Myocyte (in vitro differentiated cells): ENCODE results near the gene FBXL7. TPM values are rescaled to one million over a fixed set of nuclear protein-coding genes. Genes with fewer than 3 reads are reported as not detected.

Experiments used
- DNase-seq: peaks from one replicate; pipeline ENCODE4 v3.0.0-alpha.2; 2012; ENCODE audit warnings: low read depth
- total RNA-seq: library from RNA; depleted of rRNA; stranded (reverse); fragments of >200 nt; gene quantifications from 2 replicates; pipeline ENCODE4 v1.2.3, GENCODE V29; 2014

Gene FBXL7
- total RNA-seq, 1 donor from 2014 or later, result 11.2 TPM

DNA sequence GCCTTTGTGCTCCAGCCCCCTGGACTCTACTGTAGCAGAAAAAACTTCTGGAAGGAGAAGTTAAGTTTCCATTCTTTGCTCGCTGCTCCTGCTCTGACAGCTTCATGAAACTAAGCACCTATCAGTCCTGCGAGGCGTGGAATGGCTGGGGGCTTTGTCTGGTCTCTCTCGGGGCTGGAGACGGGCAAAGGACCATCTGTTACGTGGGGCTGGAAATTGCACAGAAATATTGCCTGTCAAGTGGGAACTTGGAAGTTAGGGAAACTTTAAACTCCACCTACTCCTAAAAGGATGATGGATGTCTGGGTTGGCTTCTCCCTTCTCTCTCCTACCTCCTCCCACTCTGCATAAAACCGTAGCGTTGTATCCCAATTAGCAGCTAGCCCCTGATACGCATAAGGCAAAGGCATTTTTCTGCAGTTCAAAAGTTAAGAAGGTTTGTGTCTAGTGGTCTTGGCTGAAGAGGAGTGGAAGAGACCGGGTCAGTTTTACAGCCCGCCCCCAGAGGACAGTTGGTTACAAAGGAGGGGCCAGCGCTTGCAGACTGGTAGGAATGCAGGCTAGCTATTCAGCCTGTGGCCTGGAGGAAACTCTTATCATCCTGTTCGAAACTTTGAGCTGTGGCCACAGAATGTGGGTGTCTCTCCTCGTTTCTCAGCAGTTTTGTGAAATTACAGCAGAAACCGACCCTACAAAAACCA is 1.3 kb downstream of the FBXL7 start:
- peak; percentile 84 for DNase-seq

DNA sequence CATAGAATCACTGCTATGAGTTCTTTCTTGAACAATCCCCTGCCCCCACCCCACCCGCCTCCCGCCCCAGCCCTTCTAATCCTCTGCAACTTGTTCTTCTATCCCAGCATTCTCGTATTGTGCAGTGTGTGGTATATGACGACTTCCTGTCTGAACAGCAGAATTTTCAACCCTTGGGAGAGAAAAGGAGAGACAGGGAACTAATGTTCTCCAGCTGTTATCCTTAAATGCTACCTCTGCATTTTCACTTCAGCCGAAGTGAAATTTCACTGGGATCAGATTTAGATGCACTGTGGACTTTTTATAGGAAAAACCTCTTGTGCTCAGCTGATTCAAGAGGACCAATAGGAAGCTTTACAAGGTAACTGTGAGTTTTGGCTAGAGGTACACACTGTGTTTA is 2.2 kb downstream of the FBXL7 start:
- peak; percentile 54 for DNase-seq

DNA sequence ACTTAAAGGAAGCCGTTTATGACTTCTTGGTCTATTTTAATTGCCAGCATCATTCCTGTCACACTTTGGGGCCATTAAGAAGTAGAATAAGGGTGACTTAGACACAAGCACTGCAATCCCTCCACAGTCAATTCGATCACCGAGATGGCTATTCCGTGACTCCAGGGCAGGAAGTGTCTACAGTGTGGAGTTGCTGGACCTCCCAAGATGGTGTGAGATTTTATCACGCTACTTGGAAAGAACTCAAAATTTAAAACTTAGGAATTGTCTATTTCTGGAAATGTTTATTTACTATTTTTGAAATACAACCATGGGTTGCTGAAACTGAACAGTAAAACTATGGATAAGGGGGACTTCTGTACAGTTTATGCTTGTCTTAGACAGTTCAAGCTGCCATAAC is 6.2 kb downstream of the FBXL7 start:
- DNase-seq, result no peak

DNA sequence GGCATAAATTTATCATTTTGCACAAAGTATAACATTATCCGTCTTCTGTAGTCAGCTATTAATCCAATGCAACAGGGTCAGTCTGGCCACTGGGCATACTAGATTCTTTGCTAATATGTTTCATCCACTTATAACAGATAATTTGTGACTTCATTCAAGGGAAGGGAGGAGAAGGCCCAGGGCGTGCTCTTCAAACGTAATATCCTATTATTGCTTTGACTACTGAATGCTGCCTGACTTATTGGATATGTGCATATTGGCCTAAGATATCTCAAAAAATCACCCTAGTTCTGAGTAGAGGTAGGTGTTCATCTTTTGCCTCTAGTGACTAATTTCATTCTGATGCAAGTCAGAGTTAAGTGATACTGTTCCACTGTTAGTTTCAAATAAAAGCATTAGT is 6.9 kb downstream of the FBXL7 start:
- DNase-seq, result no peak

DNA sequence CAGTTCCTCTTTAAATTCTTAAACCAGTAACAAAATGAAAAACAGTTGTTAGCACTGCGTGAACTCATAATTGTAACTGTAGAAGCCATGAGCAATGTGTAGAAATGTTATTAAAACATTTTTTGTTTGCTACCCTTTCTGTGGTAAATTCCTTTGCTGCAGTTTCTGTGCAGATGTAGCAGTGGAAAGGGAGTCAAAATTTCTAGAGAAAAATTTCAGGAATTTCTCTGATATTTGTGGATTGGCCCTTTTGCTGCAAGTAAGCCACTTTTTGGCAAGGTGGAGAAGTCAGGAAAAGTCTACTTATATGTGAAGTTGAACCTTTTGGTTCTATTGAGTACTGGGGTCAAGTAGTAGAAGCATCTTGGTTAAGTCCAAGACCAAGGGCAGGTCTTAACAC is 10.1 kb downstream of the FBXL7 start:
- peak; percentile 42 for DNase-seq

DNA sequence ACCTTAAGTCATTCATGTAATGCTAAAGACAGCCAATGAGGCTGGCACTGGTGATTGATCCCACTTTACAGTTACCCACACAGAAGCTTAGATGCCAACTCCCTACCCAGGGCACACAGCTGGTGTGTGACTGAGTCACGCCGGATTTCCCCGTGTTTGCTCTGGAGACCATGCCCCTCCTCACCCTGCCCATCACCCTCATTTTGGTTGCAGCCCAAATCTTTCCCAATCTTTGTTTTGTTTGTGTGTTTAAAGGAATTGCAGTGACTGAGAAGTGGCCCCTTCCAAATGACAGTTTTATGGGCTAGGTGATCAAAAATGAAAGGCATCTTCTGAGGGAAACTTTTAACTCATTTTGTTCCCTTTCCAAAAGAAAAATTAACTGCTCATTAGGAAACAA is 10.9 kb downstream of the FBXL7 start:
- peak; percentile 57 for DNase-seq

DNA sequence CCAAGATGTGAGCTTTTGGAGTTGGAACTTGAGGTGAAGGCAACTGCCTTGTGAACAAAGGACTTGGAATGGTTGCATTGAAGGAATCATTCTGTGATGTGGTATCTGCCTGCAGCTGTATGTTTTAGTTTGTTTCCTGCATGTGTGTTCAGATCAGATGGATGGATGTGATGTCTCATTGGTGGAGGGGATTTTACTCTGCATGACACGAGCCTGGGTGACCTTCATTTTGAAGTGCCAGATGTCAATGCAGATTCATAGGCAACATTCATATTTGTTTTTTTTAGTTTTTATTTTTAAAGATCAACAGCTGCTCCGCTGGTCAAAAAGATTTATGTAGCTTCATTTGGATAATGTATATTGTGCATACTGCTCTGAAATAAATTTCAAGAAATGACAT is 13.5 kb downstream of the FBXL7 start:
- DNase-seq, result no peak

DNA sequence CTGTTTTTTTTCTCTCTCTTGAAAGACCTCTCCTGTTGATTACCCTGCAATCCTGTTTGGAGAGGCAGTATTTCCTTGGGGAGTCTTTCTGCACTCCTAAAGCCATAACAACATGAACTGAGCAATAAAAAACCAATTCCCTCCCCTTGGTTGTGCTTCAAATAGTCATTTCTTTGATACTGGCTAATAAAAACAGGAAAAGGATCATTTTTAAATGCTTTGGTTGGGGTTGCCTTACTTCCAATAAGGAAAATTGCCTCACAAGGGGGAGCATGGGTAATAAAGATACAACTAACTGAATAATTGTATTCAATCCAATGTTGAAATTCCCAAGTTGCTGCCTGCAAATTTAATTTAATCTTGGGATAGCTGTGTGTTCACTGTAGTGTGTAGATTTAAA is 13.9 kb downstream of the FBXL7 start:
- DNase-seq, result no peak

DNA sequence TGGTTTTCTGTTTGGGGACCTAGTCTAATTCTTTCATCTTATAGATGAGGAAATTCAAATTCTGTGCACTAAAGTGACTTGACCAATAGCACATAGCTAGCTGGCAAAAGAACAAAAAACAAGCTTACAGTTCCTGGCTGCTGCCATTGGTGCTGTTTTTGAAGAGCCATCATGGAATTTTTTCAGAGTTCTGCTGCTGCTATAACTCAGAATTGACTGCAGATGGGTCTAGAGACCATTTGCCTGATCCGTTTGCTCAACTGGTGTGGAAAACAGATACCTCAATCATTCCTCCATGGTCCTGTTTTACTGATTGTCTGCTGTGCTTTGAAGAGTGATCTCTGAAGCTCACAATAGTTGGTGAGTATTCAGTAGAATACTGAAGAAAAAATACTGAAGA is 15.2 kb downstream of the FBXL7 start:
- no peak for DNase-seq

DNA sequence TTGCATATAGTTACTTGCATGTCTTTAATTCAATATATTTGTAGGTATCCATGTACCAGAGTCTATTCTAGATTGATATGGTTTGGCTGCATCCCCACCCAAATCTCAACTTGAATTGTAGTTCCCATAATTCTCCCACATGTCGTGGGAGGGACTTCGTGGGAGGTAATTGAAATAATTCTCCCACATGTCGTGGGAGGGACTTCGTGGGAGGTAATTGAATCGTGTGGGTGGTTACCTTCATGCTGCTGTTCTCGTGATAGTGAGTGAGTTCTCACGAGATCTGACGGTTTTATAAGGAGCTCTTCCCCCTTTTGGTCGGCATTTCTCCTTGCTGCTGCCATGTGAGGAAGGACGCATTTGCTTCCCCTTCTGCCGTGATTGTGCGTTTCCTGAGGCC is 16.5 kb downstream of the FBXL7 start:
- no peak for DNase-seq

DNA sequence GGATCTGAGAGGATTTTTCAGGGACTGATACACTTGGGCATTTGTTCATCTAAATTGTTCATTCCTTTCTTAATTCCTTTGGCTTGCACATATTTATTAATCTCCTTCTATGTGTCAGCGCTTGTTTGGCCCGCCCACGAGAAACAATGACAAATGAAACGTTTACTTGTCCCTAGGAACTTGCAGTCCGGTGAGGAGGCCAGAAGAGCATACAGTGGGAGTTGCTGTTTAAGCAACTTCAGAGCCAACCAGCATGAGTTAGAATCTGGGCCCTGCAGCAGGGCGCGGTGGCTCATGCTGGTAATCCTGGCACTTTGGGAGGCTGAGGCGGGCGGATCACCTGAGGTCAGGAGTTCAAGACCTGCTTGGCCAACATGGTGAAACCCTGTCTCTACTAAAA is 18.8 kb downstream of the FBXL7 start:
- DNase-seq, result no peak

DNA sequence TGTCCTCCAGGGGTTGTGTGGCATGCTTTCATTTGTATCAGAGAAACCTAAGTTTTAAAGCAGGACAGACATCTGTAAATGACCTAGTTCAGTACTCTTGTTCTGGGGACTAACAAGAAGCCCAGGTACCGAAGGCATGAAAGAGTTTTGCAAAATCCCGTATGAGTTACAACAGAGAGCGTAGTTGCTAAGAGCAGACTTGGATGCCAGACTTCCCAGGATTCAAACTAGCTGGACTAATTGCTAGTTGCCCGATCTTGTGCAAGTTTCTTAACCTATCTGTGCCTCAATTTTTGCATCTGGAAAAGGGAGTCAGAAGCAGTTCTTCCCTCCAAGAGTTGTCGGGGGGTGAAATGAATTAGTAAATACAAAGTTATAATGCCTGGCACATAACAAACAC is 20.9 kb downstream of the FBXL7 start:
- DNase-seq, result no peak

DNA sequence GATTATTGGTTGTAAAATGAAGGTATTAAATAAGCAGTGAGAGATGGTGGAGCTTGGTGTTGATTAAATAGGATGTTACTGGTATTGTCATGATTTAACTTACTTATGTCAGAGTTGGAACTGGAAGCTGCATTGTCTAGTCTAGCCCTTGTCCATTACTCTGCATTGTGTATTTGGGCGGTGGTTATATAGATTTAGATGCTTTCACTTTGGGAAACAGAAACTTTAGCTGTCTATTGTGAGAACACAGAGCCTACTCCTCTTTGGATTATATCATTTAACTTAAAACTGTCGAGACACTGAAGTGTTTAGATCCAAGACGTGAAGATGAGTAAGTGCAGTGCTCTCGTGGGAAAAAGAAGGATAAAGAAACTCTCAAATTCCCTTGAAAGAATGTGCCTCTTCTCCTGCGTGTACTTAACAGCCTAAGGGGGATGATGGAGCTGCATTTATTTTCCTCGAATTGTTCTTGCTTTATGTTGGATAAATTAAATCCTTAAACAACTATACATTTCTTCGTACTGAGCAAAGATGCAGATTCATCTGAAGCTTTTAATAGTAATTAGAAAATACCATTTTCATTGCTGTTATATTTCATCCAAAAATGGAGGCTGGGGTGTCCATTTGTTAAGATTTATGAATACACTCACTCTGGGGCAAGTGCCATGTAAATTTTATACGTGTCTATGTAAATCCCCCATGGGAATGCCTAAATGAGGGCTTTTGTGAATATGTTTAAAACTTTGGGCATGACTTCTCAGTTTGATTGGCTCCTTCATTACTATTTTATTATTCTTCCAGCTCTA is 21.6 kb downstream of the FBXL7 start:
- DNase-seq, result no peak

DNA sequence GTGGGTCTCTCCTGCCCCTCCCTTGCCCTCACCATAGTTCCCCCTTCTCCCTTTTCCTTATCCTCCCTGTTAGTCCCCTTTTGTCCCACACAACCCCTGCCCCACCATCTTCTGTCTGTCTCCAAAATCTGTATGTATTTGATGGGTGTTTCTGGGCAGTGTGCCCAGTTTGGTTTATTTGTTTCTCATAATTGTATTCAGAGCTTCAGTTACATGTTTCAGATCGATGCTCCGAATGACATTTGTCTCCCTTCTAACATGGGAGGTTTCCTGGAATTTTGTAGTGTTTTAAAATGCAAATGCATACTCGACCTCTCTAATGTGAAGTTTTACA is 22.2 kb downstream of the FBXL7 start:
- no peak for DNase-seq

DNA sequence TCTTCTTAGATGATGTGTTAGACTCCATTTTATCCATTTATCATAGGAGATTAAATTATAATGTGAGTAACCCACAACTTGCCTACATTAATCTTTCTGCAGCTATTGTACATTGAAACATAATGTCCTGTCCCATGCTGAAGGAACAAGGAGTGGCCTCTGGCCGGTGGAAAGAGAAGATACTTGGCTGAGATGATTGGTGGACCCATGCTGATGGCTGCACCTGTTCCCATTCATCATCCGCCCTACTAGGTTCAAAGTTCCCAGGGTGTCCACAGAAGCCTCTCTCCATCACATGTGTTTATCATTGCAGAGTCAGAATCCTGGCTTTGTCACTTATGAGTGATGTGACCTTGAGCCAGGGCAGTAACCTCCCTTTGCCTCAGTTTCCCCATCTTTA is 24.7 kb downstream of the FBXL7 start:
- peak; percentile 33 for DNase-seq

DNA sequence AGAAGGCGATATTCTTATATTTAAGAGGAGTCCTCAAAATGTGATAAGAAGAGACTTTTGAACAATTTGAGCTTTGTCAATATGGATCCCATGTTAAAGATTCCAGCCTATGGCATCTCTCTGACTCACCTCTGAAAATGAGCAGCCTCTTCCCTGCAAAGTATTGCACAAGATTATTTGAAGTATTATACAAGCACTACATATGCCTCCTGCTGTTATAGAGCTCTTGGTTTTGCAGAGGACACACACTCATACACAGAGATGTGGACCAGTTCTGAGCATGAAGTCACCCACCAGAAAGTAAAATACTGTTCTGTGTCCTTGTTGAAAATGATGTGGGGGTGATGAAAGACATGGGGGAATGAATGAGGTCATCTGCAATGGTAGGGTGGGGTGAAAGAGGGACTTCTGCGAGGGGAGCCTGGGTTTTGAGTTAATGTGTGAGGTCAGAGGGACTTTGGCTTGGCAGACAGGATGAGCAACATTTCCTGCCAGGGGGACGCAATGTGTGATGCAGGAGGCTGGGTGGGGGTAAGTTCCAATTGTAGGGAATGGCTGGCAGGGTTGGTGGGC is 25.8 kb downstream of the FBXL7 start:
- DNase-seq, result no peak

DNA sequence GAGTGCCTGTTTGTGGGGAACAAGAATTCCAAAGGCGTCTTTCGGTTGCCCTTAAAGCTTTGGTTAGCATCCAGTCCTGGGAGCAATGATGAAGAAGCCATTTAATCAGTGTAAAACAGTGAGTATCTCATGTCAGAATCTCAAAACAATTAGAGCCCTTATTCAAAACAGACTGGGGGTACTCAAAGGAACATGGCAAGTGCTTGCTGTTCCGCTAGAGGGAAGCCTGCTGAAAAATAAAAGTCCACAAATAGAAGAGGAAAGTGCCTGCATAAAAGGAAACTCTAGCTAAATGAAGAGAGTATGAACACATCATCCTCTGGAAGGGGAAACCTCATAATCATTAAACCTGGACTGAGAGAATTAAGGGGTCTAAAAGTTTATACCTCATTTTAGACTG is 26.4 kb downstream of the FBXL7 start:
- no peak for DNase-seq

DNA sequence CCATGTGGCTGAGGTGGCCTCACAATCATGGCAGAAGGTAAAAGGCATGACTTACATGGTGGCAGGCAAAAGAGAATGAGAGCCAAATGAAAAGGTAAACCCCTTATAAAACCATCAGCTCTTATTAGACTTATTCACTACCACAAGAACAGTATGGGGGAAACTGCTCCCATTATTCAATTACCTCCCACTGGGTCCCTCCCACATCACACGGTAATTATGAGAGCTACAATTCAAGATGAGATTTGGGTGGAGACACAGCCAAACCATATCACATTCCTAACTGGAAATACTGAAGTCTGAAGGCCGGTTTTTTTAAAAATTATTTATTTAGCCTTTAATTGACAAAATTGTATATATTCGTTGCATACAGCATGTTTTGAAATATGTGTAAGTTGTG is 28.5 kb downstream of the FBXL7 start:
- DNase-seq, result no peak

DNA sequence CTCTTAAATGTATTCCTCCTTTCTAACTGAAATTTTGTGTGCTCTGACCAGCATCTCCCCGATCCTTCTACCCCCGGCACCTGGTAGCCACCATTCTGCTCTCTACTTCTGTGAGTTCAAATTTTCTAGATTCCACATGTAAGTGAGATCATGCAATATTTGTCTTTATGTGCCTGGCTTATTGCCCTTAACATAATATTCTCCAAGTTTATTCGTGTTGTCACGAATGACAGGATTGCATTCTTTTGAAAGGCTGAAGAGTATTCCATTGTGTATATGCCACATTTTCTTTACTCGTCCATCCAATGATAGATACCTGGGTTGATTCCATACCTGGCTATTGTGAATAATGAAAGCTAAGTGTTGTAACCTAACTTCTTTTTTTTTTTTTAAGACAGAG is 29.0 kb downstream of the FBXL7 start:
- no peak for DNase-seq

DNA sequence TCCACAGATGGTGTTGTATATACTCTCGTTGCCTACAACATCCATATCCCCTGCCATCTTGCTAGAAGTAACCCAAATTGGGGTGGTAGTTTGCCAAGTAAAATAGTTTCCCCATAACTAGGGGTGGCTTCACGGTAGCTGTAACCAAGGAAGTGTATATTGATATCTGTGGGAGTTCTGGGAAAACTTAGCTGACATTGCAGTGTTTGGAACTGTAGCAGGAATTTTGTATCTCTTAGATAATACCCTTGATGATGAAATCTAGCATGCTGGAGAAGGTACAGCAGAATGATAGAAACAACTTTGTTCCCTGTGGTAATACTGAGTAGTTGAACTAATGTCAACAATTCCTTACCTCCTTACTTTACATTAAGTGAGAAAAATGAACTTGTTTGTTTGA is 29.8 kb downstream of the FBXL7 start:
- no peak for DNase-seq

DNA sequence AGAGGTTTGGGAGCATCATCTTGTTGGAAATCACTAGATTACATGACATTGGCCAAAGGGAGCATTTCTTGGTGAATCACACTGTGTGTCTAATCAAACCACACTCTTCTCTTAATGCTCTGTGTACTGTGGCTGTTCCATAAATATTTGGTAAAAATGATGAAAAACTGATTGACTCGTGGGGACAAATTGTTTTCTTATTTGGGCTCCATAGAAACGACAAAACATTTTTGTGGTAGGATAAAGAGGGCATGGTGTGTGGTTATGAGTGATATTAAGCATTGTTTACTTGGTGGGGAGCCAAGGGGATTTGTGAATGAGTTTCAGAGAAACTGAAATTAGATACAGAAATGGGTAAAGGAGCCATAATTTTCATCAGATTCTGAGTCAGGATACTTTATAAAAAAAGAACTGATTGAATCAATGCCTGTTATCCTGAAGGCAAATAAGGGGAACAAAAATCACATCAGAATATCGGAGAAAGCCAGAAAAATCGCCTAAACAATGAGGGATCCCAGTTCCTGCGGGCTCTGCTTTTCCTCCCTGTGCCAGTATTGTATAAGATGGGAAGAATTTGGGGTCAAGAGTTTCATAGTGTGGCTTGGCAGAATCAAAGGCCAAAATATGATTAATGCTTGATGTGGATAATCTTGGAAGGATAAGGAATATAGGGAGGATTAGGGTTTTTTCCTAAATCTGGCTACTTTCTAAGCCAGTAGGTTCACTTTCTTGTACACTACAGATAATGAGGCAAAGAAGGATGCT is 33.3 kb downstream of the FBXL7 start:
- DNase-seq, result peak; percentile 86

DNA sequence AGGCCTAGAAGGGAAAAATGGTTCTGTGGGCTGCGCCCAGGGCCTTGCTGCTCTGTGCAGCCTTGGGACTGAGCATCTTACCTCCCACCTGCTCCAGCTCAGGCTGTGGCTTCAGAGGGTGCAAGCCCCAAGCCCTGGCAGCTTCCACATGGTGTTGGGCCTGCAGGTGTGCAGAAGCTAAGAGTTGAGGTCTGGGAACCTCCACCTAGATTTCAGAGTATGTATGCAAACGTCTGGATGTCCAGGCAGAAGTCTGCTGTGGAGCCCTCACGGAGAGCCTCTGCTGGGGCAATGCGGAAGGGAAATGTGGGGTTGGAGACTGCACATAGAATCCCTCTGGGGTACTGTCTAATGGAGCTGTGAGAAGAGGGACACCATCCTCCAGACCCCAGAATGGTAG is 36.0 kb downstream of the FBXL7 start:
- no peak for DNase-seq
